ENCODE data around the gene RGPD8. TPM values are rescaled to one million over a fixed set of nuclear protein-coding genes. Genes with fewer than 3 reads are reported as not detected.

RGPD8 gene
- total RNA-seq, 6 donors from 2014 or later, result 9.2 to 59.7 (median 20.4) TPM

DNA sequence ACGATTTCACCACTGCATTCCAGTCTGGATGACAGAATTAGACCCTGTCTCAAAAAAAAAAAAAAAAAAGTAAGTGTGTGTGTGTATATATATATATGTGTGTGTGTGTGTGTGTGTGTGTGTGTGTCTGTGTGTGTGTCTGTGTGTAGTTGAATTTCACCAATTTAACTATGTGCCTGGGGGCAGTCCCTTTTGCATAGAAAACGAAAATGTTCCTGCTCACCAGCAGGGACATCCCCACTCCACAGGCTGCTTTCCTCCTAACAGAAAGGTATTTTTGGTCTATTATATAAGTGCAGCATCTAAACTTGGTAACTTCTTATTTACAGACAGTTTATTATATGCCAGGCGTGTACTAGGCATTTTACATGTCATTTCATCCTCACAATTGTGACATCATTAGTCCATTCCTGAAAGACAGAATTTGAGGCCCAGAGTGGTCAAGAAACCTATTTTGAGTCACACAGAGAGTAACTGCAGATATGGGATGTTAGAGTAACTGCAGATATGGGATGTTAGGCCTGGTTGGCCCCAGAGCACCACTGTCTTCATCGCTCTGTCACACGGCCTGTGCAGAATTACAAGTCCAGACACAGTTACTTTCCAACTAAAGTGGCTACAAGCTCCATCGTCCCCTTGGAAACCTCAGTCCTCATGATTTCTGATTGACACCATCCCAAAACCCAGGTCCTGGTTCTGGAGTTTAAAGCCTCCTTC is 39.3 kb upstream of the RGPD8 start:
- WGBS, 2 donors, result 81 to 88% methylated on average over 5 to 6 of the region's 6 CpGs
- TF ChIP-seq POLR2A (IDR thresholded peaks at IDR 0.05) (no peak), POLR2AphosphoS5 (IDR thresholded peaks at IDR 0.05) (no peak), EP300 (IDR thresholded peaks at IDR 0.05) (no peak)
- TF ChIP-seq, protein P1, sequence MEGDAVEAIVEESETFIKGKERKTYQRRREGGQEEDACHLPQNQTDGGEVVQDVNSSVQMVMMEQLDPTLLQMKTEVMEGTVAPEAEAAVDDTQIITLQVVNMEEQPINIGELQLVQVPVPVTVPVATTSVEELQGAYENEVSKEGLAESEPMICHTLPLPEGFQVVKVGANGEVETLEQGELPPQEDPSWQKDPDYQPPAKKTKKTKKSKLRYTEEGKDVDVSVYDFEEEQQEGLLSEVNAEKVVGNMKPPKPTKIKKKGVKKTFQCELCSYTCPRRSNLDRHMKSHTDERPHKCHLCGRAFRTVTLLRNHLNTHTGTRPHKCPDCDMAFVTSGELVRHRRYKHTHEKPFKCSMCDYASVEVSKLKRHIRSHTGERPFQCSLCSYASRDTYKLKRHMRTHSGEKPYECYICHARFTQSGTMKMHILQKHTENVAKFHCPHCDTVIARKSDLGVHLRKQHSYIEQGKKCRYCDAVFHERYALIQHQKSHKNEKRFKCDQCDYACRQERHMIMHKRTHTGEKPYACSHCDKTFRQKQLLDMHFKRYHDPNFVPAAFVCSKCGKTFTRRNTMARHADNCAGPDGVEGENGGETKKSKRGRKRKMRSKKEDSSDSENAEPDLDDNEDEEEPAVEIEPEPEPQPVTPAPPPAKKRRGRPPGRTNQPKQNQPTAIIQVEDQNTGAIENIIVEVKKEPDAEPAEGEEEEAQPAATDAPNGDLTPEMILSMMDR (IDR thresholded peaks at IDR 0.05), result no peak
- no peak overlapping the region for H3K27ac ChIP-seq
- no peak for ATAC-seq (ENCODE audit: low FRiP score in 2 of 2)
- no peaks in the 10 kb centered on the region for H3K4me1 ChIP-seq
- no peaks in the 10 kb centered on the region for H3K27me3 ChIP-seq
- H3K36me3 ChIP-seq, result no peaks in the 10 kb centered on the region
- no peak for DNase-seq
- H3K4me3 ChIP-seq, result no peak overlapping the region
- no peaks in the 10 kb centered on the region for H3K9me3 ChIP-seq

GRCh38 chr2:112465382-112465781 is 31.9 kb upstream of the RGPD8 start:
- H3K27ac ChIP-seq, result no peak overlapping the region
- H3K4me1 ChIP-seq, result no peaks in the 10 kb centered on the region
- DNase-seq (no peak), ATAC-seq (ENCODE audit: low FRiP score in 2 of 2) (no peak)
- no peak overlapping the region for H3K4me3 ChIP-seq
- no peaks in the 10 kb centered on the region for H3K9me3 ChIP-seq
- 53 to 80% methylated on average over 3 of the region's 3 CpGs for WGBS, 2 donors
- TF ChIP-seq, protein P1 (IDR thresholded peaks at IDR 0.05), result no peak
- no peak for TF ChIP-seq POLR2A (IDR thresholded peaks at IDR 0.05)
- no peak for TF ChIP-seq POLR2AphosphoS5 (IDR thresholded peaks at IDR 0.05)
- no peak for TF ChIP-seq EP300 (IDR thresholded peaks at IDR 0.05)
- no peaks in the 10 kb centered on the region for H3K36me3 ChIP-seq
- H3K27me3 ChIP-seq, result no peaks in the 10 kb centered on the region

- WGBS, 2 donors, result 95 to 100% methylated on average over 1 of the region's 1 CpG
Observed at GRCh38 chr2:112463256-112463655, 29.8 kb upstream of the RGPD8 start.

GRCh38 chr2:112462178-112462577 is 28.7 kb upstream of the RGPD8 start:
- H3K36me3 ChIP-seq, result no peaks in the 10 kb centered on the region
- no peak for DNase-seq
- no peak overlapping the region for H3K27ac ChIP-seq
- no peaks in the 10 kb centered on the region for H3K4me1 ChIP-seq
- H3K4me3 ChIP-seq, result no peak overlapping the region
- H3K9me3 ChIP-seq, result no peaks in the 10 kb centered on the region
- H3K27me3 ChIP-seq, result no peaks in the 10 kb centered on the region
- no peak for TF ChIP-seq POLR2A (IDR thresholded peaks at IDR 0.05)
- no peak for TF ChIP-seq POLR2AphosphoS5 (IDR thresholded peaks at IDR 0.05)
- no peak for TF ChIP-seq EP300 (IDR thresholded peaks at IDR 0.05)
- TF ChIP-seq, protein P1 (IDR thresholded peaks at IDR 0.05), result no peak
- WGBS, 2 donors, result 78 to 82% methylated on average over 5 of the region's 5 CpGs
- ATAC-seq (ENCODE audit: low FRiP score in 2 of 2), result no peak

More at GRCh38 chr2:112463256-112463655, 29.8 kb upstream of the RGPD8 start:
- H3K4me3 ChIP-seq, result no peak overlapping the region
- H3K4me1 ChIP-seq, result no peaks in the 10 kb centered on the region
- no peak for DNase-seq
- TF ChIP-seq, protein P1 (IDR thresholded peaks at IDR 0.05), result no peak
- TF ChIP-seq POLR2A (IDR thresholded peaks at IDR 0.05), result no peak
- TF ChIP-seq EP300 (IDR thresholded peaks at IDR 0.05), result no peak
- TF ChIP-seq POLR2AphosphoS5 (IDR thresholded peaks at IDR 0.05), result no peak
- no peaks in the 10 kb centered on the region for H3K36me3 ChIP-seq
- no peaks in the 10 kb centered on the region for H3K9me3 ChIP-seq
- H3K27me3 ChIP-seq, result no peaks in the 10 kb centered on the region
- H3K27ac ChIP-seq, result no peak overlapping the region
- ATAC-seq (ENCODE audit: low FRiP score in 2 of 2), result no peak

GRCh38 chr2:112459372-112459771 is 25.9 kb upstream of the RGPD8 start:
- Histone ChIP-seq H3K36me3 (no peaks in the 10 kb centered on the region), H3K27ac (no peak overlapping the region), H3K27me3 (no peaks in the 10 kb centered on the region), H3K4me1 (no peaks in the 10 kb centered on the region), H3K4me3 (no peak overlapping the region), H3K9me3 (no peaks in the 10 kb centered on the region)
- 95 to 100% methylated on average over 1 of the region's 1 CpG for WGBS, 2 donors
- TF ChIP-seq, protein P1 (IDR thresholded peaks at IDR 0.05), result no peak
- TF ChIP-seq POLR2A (IDR thresholded peaks at IDR 0.05) (no peak), POLR2AphosphoS5 (IDR thresholded peaks at IDR 0.05) (no peak), EP300 (IDR thresholded peaks at IDR 0.05) (no peak)
- ATAC-seq (ENCODE audit: low FRiP score in 2 of 2) (no peak), DNase-seq (no peak)

Data from upper lobe of left lung (tissue), 6 donors.